CD1c-positive myeloid dendritic cell (primary cell): ENCODE data around the gene PRKAR1B.

Source experiments
- DNase-seq: peaks from one replicate; pipeline ENCODE4 v3.0.0-alpha.2; 2016; ENCODE audit errors: extremely low spot score

The PRKAR1B gene

DNA sequence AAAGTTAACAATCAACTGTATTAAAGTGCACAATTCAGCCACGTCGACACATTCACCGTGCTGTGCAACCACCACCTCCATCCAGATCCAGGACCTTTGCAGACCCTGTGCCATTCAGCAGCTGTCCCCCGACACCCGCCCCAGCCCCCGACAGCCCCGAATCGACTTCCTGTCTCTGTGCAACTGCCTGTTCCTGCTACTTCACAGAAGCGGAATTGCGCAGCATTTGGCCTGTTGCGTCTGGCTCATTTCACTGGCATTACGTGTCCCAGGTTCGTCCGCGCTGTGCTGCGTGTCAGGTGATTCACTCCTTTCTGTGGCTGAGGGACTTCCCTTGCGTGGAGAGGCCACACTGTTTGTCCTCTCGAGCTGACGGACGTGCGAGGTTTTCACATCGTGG, 33.8 kb downstream of the PRKAR1B start:
- DNase-seq: no peak

DNA sequence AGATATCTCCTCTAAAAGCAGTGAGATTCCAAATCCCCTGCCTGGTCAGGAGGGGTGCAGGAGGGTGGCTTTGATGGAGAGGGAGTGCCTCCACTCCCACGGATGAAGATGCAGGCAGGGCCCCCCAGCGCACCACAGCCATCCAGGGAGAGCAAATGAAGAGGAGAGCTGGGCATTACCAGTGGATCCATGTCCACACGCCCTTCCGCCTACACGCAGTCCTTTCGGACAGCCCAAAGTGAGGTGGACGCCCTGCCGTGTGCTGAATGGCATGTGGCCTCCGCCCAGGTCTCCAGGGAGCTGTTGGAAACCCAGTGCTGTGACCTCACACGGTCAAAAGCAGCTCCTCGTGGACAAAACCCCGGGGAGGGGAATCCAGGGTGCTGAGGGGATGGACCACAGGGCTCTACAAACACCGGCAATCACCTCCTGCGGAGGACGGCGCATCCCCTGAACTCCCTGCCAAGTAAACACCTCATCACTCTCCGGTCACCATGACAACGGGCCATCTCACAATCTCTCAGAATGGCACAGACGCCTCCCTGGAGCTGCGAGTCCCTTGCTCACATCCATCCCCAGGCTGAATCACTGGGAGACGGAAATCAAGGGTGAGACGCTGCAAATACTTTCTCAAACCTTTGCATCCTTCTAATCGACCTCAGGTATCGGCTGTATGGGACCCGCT, 35.6 kb downstream of the PRKAR1B start:
- no peak for DNase-seq

DNA sequence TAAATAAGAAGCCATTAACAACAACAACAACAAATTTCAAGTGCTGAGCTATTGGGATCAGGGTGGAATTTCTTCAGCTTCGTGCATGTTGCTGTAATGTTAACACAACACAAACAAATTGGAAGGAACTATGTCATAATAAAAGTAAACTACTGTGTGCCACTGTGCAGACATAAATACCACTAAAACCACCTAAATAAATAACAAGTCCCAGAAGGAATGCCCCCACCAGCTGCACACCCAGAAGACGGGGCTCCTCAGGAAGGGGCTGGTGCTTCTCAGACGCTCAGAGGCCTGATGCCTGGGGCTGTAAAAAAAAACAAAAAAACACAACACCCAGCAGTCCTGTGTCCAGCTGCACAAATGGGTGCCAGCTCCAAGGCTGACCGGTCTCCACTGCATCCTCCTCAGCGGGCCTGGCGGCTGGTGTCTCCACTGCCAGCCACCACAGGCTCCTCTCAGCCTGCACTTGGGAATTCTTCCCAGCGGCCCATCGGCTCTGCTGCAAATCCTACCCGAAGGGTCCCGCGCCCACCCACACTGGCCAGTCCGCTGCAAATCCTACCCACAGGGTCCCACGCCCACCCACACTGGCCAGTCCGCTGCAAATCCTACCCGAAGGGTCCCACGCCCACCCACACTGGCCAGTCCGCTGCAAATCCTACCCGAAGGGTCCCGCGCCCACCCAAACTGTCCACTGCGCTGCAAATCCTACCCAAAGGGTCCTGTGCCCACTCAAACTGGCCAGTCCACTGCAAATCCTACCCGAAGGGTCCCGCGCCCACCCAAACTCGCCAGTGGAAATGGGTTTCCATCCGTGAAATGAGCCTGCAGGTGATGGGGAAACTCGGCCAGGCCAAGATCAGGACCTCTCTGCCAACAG, 36.4 kb downstream of the PRKAR1B start:
- no peak for DNase-seq

DNA sequence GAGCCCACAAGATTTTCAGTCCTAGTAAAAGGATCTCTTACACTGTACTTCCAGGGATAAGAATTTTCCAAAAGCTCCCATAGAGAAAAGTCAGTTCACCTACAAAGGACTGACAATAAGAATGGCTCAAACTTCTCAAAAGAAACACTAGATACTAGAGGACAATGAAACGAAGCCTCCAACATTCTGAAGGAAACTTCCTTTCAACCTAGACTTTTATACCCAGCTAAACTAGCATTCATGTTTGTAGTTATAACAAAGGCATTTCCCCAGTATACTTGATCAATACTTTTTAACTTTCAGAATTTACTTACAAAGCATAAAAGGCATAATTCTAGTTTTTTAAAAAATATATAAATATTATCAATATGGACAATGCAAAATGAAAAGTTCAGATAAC, 41.5 kb downstream of the PRKAR1B start:
- no peak for DNase-seq

DNA sequence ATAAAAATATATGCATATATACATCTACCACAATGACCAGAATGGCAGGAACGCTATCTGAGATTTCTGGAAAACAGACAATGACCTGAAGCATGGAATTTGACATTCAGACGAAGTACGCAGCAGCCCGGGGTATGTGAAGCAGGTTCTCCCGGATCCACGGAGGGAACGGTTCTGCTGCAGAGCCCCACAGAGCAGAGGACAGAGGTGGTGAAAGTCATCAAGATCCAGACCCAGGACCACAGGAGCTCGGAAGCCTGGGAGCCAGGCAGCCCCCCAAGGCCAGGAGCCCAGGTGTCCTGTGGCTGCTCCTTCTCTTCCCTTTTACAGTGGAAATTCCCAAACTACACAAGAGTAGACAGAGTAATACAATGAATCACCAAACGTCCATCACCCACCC, 42.7 kb downstream of the PRKAR1B start:
- no peak for DNase-seq

DNA sequence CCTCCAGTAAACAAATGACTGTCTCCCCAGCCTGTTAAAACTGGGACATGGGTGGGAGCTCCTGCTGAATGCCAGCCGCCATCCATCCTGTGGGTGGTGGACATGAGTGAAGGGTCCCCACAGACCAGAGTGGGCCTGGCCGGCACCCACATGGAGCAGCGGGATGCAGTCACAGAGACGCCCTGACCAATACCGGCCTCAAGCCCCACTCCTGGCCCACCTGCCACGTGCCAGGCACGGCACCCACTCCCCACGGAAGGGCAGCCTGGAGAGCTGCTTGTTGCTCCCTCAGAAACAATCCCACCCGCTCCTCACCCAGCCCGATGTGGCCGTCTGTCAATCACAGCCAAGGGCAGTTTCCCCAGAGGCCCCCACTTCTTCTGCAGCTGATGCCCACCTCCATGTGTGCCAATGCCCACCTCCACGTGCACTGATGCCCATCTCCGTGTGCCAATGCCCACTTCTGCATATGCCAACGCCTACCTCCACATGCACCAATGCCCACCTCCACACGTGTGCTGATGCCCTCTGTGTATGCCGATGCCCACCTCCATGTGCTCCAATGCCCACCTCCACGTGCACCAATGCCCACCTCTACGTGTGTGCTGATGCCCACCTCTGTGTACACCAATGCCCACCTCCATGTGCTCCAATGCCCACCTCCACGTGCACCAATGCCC, 43.4 kb downstream of the PRKAR1B start:
- DNase-seq: no peak

DNA sequence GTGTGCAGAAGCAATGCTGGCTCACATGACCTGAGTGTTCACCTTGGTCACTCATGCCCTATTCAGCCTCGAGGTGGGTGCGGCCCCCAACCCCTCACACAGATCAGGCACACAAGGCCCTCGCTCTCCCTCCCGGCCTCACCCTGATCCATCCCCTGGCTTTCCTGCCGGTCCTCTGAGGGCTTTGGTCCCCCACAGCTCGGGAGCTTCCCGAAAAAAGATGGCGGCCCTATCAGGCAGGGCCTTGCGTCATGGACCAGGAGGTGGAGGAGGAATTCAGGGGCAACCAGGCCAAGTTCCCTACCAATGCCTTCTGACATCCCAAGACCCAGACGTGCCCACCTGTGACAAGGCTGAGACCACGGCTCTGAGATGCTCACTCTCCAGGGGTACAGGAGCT, 44.3 kb downstream of the PRKAR1B start:
- no peak for DNase-seq

DNA sequence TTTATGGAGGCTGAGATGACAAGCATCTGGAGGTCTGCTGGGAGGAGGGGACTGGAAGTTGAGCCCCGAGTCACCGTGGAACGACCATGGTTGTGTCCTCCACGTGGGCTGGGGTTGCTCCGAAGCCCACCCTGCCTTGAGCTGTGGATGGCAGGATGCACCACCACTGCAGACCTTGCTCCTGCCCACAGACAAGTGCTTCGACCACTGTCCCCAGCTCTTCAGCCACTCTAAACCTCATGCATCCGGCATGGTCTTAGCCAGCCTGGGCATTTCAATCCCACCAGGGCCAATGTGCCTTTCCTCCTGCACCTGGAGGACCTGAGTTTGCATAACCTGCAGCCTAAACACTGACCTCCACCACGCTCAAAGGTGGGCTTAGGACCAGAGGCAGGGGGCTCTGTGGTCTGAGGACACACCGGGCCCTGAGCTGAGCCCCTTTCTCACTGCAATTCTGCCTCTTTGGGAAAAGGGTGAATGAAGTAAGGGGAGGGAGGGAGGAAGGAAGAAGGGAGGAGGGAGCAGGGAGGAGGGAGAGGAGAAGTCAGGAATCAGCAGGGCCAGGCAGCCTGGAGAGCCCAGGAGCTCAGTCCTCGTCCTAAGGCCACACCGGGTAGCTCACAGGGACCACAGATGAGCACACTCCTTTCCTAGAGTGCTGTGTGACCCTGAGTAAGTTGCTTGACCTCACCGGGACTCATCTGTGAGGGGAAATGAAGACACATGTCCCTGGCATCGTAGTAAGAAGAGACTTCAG, 45.4 kb downstream of the PRKAR1B start:
- DNase-seq: no peak

DNA sequence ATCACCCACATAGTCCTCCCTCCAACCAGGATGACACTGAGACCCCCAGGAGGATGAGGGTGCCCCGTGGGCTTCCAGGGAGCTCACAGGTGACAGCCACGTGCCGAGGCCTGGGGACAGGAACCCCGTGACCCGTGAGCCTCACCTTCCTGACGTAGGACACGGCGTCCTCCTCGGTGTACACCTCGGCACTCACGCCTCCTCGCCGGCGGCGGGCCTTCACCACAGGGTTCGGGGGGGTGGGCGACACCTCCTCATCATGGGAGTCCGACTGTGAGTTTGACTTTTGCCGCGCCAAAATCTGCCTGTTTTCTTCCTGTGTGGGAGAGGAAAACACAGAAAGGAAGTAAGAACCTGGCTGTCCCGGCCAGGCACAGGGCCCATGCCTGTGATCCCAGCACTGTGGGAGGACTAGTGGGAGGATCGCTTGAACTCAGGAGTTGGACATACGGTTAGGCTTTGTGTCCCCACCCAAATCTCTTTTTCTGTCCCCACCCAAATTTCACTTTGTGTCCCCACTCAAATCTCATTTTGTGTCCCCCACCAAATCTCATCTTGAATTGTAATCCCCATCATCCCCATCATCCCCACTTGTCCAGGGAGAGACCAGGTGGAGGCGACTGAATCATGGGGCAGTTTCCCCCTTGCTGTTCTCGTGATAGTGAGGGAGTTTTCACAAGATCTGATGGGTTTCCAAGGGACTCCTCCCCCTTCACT, 46.5 kb downstream of the PRKAR1B start:
- DNase-seq: no peak

DNA sequence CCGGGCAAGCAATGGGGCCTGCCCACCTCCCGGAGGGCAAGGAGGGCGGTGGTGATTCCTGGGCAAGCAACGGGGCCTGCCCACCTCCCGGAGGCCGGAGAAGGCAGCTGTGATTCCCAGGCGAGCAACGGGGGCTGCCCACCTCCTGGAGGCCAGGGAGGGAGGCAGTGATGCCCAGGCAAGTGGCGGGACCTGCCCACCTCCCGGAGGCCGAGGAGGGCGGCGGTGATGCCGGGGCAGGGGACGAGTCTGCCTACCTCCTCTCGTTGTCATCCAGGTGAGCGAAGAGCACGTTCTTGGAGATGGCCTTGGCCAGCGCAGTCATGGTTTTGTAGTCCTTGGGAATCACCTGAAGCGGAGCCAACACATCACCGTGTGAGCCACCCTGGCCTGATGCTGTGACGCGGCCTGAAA, 50.1 kb downstream of the PRKAR1B start:
- DNase-seq: no peak

DNA sequence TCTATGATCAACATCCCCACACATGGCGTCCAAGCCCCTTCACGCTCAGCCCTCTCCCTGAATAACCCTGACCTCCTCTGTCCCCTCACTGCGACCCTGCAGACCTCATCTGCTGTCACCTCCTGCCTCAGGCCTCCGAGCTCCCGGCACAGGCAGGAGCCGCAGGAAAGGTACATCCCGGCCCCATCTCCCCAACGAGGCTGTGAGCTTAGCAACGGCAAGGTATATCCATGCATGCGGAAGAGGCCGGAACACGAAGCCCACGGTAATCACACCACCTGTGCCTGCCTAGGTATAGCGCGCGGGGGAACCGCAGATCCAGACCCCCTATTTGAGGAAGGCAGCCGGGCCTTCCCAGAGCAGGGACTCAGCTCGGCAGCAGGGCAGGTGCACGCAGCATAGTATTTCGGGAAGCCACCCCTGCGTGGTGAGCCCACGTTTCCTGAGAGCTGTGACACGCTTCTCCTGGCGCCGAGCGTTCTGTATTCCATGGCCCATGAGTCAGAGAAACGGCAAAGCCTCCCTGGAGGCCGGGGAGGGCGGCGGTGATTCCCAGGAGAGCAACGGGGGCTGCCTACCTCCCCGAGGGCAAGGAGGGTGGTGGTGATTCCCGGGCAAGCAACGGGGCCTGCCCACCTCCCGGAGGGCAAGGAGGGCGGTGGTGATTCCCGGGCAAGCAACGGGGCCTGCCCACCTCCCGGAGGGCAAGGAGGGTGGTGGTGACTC, 50.7 kb downstream of the PRKAR1B start:
- DNase-seq: no peak

DNA sequence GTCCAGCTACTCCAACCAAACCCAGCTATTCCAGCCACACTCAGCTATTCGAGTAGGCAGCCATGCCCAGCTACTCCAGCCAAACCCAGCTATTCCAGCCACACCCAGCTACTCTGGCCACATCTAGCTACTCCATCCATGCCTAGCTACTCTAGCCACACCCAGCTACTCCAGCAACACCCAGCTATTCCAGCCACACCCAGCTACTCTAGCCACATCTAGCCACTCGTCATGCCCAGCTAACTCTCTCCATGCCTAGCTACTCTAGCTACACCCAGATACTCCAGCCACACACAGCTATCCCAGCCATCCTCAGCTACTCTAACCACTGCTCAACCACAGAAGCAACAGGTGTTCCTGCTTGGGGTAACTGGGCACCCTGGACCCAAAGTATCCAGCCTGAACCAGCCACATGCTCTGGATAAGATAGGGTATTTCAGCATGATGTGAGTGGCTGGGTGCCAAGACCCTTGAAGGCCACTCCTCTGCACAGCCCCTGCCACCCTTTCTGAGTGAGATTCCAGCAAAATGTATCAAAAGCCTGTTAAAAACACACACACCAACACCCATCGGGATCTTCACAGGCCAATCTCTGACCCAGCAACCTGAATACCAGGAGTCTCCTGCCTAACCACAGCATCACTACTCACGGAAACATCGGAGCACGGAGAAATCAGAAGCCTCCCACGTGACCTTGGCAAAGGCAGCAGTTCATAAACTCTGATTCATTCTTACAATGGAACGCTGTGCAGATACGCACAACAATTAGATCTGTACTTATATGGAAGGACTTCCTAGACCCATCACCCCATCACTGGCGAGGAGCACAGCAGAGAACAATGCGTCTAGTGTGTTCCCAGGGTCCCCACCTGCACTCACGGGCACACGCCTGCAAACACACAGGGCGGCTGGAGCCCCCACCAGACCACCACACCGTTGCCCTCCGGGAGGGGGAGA, 52.3 kb downstream of the PRKAR1B start:
- DNase-seq: no peak

DNA sequence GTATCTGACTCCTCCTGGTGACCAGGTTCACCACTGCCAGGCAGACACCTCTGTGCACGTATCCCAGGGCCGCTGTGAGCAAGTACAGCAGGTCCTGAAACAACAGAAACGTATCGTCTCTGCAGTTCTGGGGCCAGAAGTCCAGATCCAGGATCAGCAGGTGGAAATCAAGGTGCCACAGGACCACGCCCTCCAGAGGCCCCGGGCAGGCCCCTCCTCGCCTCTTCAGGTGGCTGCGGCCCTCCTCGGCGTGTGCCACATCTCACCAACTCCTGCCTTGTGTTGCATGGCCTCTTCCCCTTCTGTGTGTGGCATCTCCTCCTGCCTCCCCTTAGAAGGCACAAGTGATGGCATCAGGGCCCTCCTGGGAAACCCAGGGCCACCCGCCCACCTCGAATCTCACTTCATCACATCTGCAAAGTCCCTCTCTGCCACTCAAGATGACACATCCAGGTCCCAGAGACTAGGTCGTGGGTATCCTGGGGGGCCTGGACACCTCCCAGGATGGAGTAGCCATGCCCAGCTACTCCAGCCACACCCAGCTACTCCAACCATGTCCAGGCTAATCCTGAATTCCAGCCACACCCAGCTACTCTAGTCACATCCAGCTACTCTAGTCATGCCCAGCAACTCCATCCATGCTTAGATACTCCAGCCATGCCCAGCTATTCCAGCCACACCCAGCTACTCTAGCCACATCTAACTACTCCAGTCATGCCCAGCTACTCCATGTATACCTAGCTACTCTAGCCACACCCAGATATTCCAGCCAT, 53.2 kb downstream of the PRKAR1B start:
- DNase-seq: no peak

DNA sequence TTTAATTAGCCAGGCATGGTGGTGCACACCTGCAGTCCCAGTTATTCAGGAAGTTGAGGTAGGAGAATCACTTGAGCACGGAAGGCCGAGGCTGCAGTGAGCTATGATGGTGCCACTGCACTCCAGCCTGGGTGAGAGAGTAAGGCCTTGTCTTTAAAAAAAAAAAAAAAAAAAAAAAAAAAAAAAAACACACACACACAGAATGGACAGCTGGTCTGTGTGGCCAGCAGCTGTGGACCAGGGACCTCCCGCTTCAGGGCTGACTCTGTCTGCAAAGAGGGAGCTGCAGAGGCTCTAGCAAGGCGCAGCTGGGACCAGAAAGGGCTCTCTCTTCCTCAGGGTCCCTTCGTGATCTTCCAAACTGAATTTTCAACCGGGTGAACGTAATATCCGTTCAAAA, 54.2 kb downstream of the PRKAR1B start:
- DNase-seq: no peak

DNA sequence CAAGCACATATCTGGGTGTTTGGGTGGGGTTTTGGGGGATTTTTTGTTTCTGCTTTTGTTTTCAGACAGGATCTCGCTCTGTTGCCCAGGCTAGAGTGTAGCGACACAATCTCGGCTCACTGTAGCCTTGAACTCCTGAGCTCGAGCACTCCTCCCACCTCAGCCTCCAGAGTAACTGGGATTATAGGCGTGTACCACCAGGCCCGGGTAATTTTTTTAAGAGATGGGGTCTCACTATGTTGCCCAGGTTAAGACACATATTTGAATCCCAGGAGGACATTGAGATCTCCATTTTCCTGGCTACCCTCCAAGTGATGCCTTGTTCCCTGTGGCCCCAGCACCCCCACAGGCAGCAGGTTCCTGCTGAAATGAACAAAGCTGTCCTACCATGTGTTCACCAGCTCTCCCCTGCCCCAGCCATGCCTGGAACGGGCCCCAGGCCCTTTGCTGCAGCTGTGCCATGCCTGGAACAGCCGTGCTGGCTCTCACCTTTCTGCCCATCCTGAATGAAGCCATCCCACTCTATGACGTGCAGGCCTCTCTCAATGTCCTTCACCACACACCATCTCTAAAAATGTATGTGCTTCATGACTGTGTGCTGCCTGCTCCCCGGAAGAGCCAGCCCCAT, 55.6 kb downstream of the PRKAR1B start:
- DNase-seq: no peak

DNA sequence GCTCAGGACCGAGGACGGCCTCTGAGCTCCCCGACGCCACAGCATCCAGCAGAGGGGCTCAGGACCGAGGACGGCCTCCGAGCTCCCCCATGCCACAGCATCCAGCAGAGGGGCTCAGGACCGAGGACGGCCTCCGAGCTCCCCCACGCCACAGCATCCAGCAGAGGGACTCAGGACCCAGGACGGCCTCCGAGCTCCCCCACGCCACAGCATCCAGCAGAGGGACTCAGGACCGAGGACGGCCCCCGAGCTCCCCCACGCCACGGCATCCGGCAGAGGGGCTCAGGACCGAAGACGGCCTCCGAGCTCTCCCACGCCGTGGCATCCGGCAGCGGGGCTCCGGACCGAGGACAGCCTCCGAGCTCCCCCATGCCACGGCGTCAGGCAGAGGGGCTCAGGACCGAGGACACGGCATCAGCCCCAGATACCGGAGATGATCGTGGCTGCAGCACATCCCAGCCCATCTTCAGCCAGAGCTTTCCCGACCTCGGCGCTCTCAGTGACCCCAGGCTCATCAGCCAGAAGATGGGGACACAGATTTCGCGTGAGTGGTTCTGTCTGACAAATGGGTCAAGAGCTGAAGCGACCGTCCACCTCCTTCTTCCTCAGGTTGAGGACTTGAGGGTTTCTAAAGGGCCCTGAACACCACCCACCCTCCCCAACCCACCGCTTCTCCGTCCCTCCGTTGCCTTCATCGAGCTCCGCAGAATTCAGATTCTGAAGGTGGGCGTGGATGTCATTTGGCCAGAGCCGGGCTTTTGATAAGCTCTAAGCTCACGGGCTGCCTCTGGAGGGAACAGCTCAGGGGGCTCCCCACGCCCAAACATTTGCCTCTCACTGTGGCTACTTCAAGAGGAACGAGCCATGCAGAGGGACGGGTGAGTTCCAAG, 56.3 kb downstream of the PRKAR1B start:
- DNase-seq: no peak

DNA sequence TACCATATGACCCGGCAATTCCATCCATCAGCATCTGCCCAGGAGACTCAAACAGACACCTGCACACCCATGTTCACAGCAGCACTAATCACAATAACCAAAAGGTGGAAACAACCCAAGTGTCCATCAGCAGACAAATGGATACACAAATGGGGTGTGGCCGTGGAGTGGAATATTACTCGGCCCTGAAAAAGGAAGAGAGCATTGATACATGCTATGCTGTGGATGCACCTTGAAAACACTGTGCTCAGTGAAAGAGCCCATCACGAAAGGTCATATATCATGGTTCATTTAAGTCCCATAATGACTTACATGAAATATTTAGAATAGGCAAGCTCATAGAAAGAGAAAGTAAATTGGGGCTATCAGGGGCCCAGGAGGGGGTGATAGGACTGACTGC, 58.1 kb downstream of the PRKAR1B start:
- DNase-seq: no peak
